COLO668 (cell line): ENCODE data around the gene AUTS2.

Experiments
- DNase-seq: peaks from one replicate; lab custom pipeline; 2025; ENCODE audit not compliant: unreplicated experiment; lab: John Stamatoyannopoulos, UW

AUTS2 gene

DNA sequence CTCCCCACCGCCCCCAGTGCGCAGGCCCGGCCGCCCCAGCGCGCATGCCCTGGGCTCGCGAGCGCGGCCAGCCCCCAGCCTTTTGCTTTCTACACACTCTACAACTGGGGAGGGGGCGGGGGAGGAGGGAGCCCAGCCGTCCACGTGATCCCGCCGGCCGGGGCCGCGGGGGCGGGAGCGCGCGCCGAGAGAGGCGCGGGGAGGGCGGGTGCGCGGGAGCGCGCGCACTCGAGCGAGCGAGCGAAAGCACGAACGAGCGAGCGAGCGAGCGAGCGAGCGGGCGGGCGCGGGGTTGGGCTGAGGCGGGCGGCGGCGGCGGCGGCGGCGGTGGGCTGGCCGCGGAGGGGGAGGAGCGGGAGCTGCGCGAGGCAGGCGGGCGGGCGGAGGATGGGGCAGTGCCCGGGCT, at the start of gene AUTS2:
TSS of gene AUTS2 (plus strand) at position 395 of the 406 bp plus-strand sequence. CDS start 1,179 bp downstream, outside the sequence.
- peak; percentile 91 for DNase-seq

DNA sequence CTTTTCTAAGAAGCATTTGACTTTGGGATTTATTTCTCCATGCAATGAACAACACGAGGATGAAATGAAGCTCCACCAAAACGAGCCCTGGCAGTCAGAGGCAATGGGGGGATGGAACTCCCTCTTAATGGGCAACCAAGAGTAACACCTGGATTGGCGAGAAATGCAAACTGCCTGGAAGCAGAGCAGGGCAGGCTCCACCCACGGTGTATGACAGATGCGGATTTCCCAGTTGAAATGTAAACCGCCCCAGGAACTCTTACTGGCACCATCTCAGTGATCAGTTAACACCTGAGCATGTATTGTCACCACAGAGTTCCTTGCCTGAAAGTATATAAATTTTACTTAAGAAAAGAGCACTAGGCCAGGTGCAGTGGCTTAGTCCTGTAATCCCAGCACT, 47.3 kb upstream of the AUTS2 start:
- peak; percentile 2 for DNase-seq

DNA sequence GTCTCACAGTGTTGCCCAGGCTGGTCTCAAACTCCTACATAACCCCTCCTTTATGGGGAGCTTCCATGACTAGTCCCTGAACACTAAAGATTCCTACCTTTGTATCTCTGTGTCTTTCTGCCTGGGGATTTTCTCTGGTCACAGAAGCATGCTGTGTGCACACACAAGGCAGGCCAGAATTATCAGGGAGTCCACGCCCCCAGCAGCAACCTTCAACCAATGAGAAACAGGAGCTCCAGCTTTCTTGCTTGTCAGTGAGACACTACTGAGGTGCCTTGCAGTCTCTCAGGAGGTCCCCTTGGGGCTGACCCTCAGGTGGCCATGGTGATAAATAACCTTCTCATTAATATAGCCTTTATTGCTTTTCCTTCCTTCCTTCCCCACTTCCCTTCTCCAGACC, 45.1 kb upstream of the AUTS2 start:
- no peak for DNase-seq

DNA sequence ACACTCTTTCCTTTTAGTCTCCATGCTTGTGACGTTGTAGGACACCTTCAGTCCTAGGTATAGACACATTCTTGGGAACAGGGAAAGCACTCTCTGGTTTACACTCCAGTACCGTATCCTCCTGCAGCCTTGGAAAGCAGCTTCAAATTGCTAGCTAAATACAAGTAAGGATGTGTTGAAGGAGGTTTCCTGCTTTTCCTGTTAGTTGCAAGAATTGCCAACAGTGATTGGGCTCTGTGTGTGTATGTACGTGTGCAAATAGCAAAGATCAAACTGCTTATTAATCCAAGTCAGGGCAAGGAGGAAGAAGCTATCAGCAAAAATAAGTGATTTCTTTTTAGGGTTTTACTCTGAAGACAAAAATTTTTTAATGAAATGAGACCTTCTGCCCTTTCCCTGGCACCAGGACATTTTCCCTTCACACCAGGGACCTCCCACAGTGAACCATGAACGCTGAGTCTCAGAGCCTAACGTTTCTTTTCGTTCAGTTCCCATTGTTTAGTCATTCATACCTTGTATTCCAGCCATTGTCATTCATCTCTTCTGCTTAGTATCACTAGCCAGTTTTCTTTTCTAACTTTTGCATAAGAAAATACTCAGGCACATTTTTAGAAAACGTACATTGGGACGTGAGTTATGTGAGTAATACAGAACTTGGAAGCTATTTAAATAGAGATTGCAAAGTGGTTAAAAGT, 36.9 kb upstream of the AUTS2 start:
- DNase-seq: no peak

DNA sequence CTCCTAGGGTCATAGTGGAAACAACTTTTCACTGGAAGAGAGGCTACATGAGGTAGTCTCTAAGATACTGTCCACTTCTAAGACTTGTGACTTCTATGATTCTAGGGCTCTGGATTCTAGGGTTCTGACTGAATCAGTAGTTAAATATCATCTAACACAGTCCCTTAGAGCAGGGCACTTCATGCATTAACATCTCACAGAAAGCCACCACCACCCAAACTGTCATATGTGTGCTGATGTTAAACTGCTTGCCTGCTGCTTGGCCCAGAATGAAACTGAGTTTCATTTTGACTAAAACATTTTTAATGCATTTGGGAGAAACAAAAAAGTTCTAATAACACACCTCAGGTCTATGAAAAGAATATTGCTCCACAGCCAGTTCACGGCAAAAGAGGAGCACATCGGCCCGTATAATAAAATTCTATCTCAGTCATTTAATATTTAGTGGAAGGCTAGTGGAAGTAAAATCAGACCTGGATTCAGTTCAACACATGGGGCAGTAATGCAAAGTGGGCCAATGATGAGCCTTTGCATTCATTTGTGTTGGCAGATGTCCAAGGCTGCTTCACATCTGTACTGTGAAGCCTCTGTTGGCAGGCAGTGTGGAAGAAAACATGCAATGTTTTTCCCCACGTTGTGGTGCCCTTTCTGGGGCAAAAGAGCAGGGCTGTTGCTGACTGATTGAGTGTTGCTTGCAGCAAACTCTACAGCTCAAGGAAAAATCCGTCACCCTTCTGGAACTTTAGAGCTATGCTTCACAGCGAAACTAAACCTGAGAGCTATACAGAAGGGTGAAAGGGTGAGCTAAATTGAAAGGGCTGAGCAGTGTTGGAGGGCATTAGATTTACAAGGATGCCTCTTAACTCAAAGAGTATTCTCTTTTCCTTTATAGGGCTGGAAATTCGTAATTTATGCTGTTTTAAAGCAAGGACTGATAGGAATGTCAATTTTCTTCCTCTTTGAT, 33.5 kb upstream of the AUTS2 start:
- DNase-seq: peak; percentile 63

DNA sequence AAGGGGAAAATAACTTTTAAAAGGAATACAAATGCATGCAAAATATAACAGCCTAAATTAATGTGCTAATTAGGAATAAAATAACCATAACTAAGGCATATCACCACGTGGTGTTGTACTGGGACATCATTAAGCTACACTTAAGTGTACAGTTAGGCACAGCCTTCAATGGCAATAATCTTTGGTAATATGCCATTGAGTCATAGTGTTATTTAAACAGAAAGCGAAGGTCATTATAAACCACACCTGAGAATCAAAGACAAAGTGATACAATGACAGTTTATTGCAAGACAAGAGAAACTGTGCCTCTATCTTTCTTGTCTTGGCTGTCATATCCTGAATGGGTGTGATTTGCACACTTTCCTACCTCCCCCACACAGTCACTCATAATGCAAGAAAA, 30.5 kb upstream of the AUTS2 start:
- no peak for DNase-seq

DNA sequence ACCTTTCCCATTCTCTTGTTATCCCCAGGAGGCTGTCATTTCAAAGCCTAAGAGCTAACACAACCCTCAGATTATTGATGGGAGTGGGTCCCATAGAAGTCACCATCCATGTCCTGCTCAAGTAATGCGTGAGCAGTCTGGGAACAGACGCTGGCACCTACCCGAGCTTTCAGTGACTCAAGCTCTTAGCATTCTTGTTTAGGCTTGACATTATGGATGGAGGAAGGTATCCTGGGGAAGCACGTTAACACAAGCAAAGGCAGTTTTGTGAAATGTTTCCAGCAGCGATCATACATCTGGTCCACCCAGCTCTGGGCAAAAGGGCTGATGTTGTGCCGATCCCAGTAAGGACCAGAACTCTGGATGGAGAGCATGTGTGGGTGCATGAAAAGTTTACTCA, 30.0 kb upstream of the AUTS2 start:
- DNase-seq: no peak

DNA sequence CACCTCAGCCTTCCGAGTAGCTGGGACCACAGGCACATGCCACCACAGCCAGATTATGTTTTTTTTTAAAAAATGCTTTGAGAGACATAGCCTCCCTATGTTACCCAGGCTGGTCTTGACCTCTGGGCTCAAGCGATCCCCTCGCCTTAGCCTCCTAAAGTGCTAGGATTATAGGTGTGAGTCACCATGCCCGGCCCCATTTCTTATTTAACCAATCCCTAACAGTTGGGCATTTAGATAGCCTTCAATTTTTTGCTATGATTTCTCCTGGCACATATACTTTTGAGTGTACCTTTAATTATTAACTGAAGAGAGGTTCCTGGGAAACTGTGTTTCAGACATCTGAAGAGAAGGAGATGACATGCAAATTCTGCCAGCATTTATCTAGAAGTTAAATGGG, 22.6 kb upstream of the AUTS2 start:
- no peak for DNase-seq

DNA sequence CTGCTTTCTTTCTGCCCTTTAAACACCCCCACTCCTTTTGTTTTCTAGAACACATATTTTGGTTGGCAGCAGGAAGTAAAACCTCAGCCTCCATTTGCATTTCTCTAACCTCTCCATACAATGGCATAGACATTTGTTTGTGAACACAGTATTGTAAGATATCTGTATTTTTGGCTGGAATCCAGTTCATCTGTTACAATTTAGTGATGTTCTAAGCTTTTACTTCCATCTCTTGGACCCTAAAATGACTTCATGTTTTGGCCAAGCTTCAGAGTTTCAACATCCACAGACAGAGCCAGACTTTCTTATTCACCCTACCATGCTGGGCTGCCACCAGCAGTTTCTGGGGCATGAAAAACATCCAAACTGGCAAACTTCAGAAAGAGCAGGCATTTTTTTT, 21.1 kb upstream of the AUTS2 start:
- no peak for DNase-seq

DNA sequence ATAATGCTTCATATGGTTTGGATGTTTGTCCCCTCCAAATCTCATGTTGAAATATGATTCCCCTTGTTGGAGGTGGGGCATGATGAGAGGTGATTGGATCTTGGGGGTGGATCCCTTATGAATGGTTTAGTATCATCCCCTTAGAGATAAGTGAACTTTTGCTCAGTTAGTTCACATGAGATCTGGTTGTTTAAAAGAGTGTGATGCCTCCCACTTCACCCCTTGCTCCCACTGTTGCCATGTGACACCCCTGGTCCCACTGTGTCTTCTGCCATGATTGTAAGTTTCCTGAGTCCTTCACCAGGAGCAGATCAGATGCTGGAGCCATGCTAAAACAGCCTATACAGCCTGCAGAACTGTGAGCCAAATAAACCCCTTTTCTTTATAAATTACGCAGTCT, 13.1 kb upstream of the AUTS2 start:
- DNase-seq: no peak

DNA sequence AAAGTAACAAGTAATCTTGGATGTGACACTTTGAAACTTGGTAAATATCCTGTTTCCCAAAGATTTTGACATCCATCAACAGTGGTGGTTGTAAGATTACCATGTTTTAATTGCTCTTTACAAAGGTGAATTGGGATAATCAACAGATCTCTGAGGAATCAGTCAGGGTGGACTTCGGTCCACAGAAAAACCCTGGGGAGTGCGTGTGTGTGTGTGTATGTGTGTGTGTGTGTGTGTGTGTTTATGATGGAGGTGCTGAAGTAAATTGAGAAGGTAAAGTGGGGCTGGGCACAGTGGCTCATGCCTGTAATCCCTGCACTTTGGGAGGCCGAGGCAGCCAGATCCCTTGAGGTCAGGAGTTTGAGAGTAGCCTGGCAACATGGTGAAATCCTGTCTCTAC, 12.0 kb upstream of the AUTS2 start:
- DNase-seq: no peak

DNA sequence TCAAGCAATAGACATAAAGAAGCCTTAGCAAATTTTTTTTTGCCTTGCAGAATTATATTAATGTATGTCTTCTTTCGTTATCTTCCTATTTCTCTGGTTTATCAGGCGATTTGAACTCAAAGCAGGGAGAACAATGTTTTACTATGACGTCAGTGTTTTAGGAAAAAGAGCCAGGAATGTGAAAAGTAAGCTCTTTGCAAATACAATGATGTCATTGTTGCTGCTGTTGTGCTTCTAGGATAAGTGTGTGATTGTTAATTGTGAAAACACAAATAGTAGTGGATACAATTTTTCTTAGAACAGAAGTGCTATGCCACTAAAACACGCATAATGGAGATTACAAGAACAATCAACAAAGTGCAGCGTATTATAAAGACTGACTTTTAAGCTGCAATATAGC, 9.5 kb upstream of the AUTS2 start:
- no peak for DNase-seq

DNA sequence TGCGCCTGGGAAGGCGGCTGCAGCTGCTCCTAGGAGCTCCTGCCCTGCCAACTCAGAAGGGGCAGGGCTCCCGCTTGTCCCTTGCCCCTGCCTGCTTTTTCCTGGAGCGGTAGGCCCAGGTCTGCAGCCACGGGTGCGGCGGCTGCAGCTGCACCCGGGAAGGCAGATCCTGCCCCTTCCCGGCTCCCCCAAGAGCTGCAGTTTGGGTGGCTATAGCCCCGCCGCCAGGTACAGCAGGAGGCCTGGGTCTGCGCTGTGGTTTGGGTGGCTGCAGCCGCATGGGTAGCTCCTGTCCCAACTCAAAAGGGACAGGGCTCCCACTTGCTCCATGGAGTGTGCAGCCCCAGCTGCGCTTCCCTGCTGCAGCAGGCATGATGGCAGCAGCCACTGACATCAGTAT, 6.5 kb upstream of the AUTS2 start:
- DNase-seq: no peak

DNA sequence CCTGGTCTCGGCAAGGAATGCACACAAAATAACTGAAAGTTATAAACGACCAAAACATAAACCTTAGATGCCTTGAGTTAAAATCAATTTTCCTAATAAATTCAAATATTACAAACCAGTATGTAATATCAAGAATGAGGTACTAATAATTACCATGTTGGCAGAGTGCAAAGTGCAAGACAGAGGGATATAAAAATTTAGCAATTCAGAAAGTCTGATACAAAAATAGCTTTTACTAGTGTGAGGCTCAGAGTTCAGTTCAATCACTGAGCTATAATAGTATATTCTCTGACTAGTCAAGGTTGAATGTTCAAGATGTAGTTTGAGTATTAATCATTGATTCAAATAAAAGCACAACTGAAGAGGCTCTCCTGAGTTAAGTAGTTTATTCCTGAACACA, 4.8 kb upstream of the AUTS2 start:
- no peak for DNase-seq

DNA sequence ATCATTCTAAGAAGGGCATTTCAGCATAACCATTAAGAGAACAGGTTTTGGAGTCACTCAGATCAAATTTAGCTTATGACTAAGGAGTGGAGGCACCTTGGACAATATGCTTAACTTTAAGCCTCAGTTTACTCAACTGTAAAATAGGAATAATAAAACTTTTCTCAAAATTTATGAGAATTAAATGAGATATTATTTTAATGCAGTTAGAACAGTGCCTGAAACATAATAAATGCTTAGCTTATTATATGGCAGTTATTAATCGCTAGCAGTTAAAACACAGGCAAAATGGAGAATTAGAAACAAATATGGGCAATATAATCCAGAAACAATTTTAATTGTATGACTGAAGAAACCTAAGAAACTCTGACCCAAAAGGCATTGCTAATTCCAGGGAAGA, 2.9 kb upstream of the AUTS2 start:
- DNase-seq: no peak

DNA sequence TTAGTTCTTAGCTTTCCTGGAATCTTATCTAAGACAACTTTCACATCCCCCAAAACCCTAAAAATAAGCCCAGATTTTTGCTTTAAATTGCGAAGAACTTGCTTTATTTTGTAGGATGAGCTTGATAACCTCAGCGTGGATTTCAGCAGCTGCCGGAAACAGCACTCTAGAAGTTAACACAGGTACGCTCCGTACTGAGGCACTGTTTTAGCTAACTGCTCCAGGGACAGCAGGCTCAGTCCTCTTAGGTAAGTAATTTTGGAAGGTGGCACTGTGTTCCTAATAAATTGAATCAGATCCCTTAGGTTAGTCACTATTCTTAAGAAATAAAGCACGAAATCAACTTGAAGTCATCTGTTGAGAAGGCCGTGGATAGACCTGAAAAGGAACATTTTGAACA, 2.2 kb upstream of the AUTS2 start:
- DNase-seq: no peak

DNA sequence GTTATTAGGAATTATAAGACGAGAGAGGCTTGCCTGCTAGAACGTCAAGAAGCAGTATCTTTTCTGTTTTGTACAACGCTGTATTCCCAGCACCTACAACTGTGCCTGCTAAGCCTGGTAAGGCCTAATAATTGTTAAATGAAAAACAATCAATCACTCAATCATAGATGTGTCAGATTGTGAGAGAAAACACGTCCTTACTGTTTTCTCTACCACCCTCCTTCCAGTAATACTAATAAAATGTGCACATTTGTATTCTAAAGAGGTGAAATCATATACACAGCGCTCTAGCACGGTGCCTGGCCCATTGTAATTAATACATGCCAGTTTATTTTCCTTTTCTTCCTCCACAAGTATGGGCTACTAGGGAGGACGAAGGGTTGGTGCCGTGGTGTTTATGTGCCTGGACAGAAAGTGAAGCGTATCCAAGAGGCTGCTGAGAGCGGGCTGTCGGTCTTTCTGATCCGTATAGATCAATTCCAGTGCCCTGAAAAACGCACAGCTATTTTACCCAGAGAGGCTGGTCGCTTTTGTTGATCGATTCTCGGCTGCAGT, 1.5 kb upstream of the AUTS2 start:
- peak; percentile 38 for DNase-seq

DNA sequence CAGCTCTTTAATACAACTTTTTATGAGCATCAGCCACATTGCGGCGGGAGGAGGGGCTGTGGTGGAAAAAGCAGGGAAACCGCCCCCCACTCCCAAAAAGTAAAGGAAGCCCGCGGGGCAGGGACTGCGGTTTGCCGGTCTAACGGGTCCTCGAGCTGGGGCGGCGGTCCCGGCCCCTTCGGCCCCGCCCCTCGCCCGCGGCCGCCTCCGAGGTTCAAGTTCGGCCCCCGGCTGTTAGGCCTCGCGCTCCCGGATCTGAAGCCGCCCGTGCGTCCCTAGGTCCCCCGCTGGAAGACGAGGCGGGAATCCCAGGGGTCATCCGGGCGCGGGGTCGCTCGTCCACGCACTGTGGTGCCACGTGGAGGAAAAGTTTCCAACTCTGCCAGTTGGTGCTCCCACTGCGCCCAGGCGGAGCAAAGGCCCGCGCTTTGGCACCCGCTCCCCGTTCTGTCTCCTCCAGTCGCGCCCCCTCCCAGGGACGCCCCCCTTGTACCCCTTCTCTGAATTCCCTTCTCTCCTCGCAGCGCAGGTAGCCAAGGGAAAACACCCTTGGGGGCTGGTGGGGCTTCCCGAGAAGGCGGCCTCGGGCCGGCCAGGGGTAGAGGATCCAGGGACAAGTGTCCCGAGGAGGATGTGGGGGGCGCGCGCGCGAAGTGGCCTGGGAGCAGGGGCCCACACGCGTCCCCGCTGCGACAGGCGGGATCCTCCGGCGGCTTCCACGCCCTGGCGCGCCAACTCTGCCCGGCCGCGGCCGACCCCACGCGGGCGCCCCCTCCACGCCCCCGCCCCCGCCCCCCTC, 798 bp upstream of the AUTS2 start:
- DNase-seq: peak; percentile 42

DNA sequence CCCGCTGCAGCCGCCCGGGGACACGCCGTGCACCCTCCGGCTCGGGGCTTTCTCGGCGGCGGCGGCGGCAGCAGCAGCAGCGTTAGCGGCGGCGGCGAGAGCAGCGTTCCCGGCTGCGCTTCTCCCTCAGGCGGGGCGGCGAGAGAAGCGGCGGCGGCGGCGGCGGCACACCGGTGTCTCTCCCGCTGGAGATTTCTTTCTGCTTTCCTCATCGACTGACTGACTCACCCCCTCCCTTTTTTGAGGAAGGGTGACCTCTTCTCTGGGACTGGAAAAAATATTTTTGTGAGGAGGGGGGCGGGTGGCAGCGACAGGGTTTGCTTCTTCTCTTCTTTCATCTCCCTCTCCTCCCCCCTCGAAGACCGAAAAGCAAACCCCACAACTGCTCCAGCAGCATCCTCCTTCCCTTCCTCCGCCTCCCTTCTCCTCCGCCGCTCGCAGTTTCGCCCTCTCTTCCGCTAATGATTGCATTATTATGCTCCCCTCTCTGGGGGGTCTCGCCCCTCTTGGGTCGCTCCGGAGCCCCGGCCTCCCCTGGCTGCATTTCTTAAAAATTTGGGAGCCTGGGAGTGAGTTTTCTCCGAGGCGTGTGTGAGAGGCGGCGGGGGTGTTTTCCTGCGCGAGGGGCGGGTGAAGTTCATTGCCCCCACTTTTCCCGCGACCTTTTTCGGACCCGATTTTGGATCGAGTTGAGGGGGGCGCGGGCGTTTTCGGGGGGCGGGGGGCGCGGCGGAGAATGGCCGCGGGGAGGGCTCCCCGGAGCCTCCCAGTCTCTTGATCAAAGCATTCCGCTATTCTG, 411 bp downstream of the AUTS2 start:
- DNase-seq: peak; percentile 43

DNA sequence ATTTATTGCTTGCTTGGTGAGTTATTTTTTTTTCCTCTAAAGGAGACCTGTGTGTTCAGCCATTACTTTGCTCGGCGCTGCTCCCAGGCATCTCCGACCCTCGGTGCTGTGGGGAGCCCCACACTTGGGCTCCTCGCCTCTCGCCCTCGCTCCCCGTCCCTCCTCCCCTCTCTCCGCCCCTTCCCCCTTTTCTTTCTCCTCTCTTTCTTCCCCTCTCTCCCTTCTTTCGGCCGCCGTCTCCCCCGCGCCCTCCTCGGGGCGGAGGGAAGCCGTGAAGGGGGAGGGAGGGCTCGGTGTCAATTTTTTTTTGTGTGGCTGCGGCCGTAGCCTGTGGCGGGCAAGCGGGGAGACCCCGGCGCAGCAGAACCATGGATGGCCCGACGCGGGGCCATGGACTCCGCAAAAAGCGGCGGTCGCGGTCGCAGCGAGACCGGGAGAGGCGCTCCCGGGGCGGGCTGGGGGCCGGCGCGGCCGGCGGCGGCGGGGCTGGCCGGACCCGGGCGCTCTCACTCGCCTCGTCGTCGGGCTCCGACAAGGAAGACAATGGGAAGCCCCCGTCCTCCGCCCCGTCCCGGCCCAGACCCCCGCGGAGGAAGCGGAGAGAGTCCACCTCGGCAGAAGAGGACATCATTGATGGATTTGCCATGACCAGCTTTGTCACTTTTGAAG, 1.1 kb downstream of the AUTS2 start:
- peak; percentile 49 for DNase-seq
